LNCAP (cell line): Measurements from ENCODE around the gene ABCA6.

Experiments
- TF ChIP-seq, protein P1 (sequence below): fragments of 450-650 bp; IDR thresholded peaks from 2 replicates; pipeline ENCODE4 v1.5.1; 2017; ENCODE audit warnings: mild to moderate bottlenecking

The ABCA6 gene

DNA sequence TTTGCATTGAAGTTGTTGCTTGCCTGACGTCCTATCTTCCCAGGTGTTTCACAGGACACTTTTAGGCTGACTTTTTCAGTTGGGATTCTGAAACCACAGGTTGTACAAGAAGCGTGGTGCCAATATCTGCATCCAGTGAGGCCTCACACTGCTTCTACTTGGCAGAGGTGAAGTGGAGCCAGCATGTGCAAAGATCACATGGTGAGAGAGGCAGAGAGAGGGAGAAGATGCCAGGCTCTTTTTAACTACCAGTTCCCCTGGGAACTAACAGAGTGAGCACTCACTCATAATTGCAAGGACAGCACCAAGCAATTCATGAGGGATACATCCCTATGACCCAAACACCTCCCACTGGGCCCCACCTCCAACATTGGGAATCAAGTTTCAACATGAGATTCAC lies 5.8 kb upstream of the ABCA6 start:
- TF ChIP-seq, protein P1, sequence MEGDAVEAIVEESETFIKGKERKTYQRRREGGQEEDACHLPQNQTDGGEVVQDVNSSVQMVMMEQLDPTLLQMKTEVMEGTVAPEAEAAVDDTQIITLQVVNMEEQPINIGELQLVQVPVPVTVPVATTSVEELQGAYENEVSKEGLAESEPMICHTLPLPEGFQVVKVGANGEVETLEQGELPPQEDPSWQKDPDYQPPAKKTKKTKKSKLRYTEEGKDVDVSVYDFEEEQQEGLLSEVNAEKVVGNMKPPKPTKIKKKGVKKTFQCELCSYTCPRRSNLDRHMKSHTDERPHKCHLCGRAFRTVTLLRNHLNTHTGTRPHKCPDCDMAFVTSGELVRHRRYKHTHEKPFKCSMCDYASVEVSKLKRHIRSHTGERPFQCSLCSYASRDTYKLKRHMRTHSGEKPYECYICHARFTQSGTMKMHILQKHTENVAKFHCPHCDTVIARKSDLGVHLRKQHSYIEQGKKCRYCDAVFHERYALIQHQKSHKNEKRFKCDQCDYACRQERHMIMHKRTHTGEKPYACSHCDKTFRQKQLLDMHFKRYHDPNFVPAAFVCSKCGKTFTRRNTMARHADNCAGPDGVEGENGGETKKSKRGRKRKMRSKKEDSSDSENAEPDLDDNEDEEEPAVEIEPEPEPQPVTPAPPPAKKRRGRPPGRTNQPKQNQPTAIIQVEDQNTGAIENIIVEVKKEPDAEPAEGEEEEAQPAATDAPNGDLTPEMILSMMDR: no peak

DNA sequence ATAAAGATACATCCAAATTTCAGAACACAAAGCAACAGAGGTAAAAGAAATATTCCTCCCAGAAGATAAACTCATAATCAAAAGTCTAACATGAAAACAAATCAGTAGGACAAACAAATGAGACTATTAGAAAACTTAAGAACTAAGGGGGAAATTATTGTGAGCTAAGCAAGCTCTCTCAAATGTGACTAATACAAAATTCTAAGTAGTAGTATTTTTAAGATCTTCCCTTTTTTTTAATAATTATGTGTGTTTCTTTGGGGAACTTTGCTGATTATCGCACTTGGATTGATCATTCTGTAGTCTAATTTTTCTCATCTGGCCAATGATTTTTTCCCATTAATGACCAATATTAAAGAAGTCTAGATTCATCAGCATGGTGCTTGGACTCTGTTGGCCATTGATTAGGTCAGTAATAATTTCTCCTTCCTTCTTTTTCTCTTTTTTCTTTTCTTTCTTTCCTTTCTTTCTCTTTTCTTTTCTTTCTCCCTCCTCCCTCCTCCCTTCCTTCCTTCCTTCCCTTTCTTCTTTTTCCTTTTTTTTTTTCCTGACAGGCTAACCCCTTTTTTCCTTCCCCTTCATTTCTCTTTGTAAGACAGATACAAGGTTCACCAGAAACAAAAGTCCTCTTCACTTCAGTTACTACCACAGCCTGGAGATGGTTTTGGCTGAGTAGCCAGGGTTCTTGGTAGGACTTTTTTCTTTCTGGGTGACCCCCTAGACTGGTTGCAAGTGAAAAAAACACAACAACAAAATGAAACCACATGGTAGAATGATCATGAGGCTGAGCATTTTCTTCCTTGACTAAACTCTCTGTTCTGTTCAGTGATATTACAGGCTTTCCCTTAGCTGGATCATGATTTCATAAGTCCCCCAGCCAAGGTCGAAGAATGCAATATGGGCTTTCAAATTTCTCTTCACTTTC lies 2.9 kb upstream of the ABCA6 start:
- TF ChIP-seq, protein P1: no peak

DNA sequence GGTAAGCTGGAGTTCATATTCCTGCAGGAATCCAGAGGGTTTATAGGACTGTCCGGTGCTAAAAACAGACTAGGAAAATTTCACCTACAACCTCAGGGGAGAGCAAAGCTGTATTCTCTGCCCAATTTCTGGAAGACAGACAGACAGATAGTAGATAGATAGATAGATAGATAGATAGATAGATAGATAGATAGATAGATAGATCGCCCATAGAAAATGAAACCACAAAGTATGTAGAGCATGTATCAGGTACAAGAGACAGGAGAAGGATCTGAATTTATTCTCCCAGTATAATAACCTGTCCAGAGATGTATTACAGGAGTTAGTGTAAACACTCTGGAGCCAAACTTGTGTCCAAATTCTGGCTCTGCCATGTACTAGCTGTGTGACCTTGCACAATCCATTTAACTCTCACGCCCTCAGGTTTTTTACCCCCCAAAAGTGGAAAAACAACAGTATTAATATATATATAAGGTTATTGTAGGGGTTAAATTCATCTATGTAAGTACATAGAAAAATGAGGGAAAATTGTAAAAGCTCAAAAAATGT lies 2.1 kb upstream of the ABCA6 start:
- TF ChIP-seq, protein P1: no peak

DNA sequence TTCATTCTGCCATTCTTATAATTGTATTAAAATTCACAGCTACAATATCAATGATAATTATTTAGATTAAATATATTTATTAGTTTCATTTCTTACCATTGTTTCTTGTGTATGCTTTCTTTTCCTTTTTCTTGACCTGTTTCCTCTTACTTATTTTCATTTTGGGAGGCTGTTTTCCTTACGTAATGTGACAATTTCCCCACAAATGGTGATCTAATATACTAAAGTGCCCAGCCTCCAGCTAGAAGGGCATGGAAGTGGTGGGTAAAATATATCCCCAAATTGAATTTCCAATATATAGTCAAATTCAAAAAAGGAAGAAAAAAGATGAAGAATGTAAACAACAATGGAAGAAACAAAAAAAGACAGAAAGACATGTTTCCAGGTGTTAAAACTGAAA lies 1.5 kb upstream of the ABCA6 start:
- TF ChIP-seq, protein P1: no peak

DNA sequence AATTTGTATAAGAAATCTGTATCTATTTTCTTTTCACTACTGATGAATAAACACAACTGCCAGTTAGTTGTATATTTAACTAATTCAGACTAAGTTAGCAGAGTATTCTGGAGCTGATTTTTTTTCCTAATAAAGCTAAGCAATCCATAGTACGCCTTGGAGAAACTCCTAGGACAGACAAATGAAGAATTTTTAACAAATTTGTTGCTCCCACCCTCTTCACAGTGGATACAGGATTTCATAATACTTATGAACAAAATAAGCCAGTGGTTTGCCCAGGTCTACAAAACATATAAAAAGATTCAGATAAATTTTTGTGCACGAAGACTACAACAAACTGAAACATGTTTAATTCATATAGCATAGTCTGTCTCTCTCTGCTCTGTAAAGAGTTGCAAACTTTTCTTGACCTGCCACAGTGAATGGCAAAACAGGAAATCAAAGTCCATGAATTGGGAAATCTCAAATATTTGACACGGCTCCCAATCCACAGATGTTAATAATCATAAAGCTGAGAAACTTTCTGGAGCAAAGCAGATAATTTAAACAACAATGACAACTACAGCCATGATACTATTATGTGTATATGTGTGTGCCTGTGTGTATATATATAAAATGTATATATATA lies 594 bp upstream of the ABCA6 start:
- TF ChIP-seq, protein P1: no peak

DNA sequence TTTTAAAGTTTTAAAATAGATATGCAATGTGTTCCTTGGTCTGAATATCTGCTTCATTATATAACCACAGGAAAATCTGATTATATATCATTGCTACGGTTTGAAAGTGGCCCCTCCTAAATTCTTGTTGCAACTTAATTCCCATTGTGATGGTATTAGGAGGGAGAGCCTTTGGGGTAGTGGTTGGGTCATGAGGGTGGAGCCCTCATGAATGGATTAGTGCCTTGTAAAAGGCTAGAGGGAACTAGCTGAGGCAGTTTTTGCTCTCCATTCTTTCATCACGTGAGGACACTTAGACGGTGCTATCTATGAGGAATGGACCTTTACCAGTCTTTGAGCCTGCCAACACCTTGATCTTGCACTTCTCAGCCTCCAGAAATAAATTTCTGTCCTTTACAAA lies 7.6 kb downstream of the ABCA6 start:
- TF ChIP-seq, protein P1: no peak

DNA sequence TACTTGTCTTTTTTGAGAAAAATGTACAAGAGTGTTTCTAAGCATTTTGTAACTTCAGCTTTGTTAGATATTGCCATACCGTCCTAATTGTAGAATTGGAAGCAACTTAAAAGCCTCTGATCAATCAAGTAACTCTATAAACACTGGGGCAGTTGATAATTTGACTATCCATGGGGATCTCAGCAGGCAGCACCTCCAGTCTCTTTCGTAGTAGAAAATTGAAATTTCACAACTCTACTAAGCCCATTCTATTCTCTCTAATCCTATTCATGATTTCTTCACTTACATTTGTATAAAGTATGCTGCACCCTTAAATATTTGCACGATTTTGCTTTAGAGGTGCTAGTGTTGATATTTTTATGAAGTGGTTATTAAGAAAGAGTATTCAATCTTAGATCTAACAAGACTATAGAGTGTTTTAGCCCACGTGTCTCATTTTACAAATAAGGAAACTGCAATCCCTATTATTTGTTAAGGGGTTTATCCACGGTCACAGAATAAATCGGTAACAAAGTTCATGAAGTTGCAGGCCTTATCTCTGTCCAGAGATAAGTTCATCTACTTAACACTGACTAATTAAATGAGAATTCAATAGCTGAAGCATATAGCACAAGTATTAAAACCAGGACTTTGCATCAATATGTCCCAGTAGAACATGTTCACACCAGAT lies 10.9 kb downstream of the ABCA6 start:
- TF ChIP-seq, protein P1: no peak
